Activated B cell treated with CpG ODN at 0.5 μM for 24 hours (primary cell): ENCODE measurements around the gene KIAA0319L. TPM values are rescaled to one million over a fixed set of nuclear protein-coding genes. Genes with fewer than 3 reads are reported as not detected.

ENCODE experiments used
- ATAC-seq: fragments of 200-7000 bp; cut with Tn5 transposase; one replicate; pipeline ENCODE4 v1.10.0; 2021; ENCODE audit warnings: low read depth, mild to moderate bottlenecking, moderate library complexity
- CTCF ChIA-PET: fragments of 350-600 bp; sonication (Branson Sonifier 250); formaldehyde crosslinking; loops from one replicate; lab custom pipeline; 2021; ENCODE audit warnings: antibody characterized with exemption; lab: Charles Lee
- POLR2A ChIA-PET: fragments of 350-600 bp; sonication (Branson Sonifier 250); formaldehyde crosslinking; loops from one replicate; lab custom pipeline; 2021; ENCODE audit warnings: antibody characterized with exemption; lab: Charles Lee
- DNase-seq: peaks from one replicate; pipeline ENCODE4 v3.0.0; 2022
- H3K27ac Mint-ChIP-seq: one replicate; pipeline ENCODE4 v1.8.0; 2020; ENCODE audit warnings: mixed read lengths
- H3K27me3 Mint-ChIP-seq: one replicate; pipeline ENCODE4 v1.8.0; 2021; ENCODE audit warnings: mixed read lengths
- H3K36me3 Mint-ChIP-seq: one replicate; pipeline ENCODE4 v1.8.0; 2021; ENCODE audit warnings: low read depth, mixed read lengths
- H3K4me1 Mint-ChIP-seq: one replicate; pipeline ENCODE4 v1.8.0; 2021; ENCODE audit warnings: mixed read lengths
- H3K4me3 Mint-ChIP-seq: one replicate; pipeline ENCODE4 v1.8.0; 2020; ENCODE audit warnings: mild to moderate bottlenecking, mixed read lengths
- H3K9me3 Mint-ChIP-seq: one replicate; pipeline ENCODE4 v1.8.0; 2020; ENCODE audit warnings: mixed read lengths
- intact Hi-C: fragments of 100-400 bp; cut with micrococcal nuclease; formaldehyde crosslinking; loops from one replicate; pipeline ENCODE4 v1.15.1; 2024
- total RNA-seq: library from RNA; stranded (reverse); gene quantifications from 2 replicates; pipeline ENCODE4 v1.2.3, GENCODE V29; 2022
- TF ChIP-seq, protein P1 (sequence below): fragments of 200-600 bp; IDR thresholded peaks from one replicate; pipeline ENCODE4 v1.8.0; 2022; ENCODE audit warnings: antibody characterized with exemption, mild to moderate bottlenecking

The KIAA0319L gene
- total RNA-seq, 1 donor from 2014 or later = 59.1 TPM

DNA sequence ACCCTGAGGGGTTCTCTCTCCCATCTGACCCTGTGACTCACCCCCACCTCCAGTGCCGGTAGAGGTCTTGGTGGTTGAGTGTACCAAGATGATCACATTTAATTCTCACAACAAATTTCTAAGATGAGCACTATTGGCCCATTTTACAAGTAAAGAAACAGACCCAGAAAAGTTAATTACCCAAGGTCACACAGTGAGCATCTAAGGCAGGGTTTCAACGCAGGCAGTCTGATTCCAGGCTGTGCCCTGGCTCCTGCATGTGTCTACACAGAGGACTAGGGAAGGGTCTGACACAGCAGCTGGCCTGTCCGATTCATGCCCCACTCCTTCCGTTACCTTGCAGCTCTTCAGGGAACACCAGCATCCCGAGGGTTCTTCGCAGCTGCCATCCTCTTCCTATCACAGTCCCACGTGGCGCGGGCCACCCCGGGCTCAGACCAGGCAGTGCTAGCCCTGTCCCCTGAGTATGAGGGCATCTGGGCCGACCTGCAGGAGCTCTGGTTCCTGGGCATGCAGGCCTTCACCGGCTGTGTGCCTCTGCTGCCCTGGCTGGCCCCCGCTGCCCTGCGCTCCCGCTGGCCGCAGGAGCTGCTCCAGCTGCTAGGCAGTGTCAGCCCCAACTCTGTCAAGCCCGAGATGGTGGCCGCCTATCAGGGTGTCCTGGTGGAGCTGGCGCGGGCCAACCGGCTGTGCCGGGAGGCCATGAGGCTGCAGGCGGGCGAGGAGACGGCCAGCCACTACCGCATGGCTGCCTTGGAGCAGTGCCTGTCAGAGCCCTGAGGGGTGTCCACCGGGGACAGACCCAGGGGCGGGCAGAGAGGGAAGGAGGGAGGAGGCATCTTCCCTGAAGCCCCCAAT, 7.9 kb upstream of the KIAA0319L start:
- Mint-ChIP-seq H3K36me3 (peaks cover 20% of the 10 kb centered on the region), H3K27ac (no peak overlapping the region), H3K4me3 (no peak overlapping the region), H3K9me3 (no peaks in the 10 kb centered on the region), H3K27me3 (no peaks in the 10 kb centered on the region), H3K4me1 (no peaks in the 10 kb centered on the region)
- TF ChIP-seq, protein P1, sequence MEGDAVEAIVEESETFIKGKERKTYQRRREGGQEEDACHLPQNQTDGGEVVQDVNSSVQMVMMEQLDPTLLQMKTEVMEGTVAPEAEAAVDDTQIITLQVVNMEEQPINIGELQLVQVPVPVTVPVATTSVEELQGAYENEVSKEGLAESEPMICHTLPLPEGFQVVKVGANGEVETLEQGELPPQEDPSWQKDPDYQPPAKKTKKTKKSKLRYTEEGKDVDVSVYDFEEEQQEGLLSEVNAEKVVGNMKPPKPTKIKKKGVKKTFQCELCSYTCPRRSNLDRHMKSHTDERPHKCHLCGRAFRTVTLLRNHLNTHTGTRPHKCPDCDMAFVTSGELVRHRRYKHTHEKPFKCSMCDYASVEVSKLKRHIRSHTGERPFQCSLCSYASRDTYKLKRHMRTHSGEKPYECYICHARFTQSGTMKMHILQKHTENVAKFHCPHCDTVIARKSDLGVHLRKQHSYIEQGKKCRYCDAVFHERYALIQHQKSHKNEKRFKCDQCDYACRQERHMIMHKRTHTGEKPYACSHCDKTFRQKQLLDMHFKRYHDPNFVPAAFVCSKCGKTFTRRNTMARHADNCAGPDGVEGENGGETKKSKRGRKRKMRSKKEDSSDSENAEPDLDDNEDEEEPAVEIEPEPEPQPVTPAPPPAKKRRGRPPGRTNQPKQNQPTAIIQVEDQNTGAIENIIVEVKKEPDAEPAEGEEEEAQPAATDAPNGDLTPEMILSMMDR = no peak
- intact Hi-C loops = loop anchor here (1.0 to 10.0 kb wide), 2 partner anchors 114 to 710 kb away; partner anchors contain the start of gene SMIM12
- CTCF ChIA-PET = interaction anchor here (0.6 to 5.9 kb wide), 14 partner anchors 9 to 218 kb away, joined by 3 to 101 read pairs (median 5); partner anchors contain the start of gene CLSPN
- POLR2A ChIA-PET = interaction anchor here (1.0 kb wide), 1 partner anchor 114 kb away, joined by 3 read pairs; no protein-coding TSS in a partner anchor
- no peak for DNase-seq
- no peak for ATAC-seq

DNA sequence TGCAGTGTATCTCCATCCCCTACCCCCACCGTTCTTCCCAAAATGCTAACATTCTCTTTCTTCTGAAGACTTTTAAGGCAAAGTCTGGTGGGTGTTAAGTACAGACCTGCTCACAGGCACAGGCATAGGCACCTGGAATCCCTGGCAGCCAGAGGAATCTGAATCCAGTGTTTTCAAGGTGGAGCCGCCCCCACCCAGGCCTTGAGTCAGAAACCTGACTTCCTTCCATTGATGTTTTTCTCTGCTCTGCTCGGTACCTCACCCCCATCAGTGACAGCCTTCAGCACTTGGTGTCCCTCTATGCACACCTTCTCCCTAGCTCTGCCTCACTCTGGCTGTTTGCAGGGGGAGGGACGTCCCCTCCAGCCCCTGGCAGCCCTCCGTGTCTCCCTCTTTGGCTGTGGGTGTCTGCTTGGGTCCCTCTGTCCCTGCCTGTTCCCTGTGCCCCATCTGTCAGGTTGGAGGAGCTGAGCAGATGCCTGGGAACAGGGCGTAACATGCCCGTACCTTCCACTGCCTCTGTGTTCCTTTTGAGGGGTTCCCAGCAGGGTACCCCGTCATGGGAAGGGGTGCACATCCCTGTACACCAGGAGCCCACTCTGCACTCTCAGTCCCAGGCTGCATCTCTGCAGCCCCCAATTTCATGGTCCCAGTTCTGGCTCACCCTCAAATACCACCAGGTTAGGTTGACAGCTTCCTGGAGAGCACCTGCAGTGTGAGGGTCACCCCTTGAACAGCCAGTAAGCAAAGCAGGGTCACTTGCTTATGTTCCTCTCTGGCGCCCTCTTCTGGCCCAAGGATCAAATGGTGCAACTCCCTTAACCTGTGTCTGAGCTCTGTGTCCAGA, 7.1 kb upstream of the KIAA0319L start:
- H3K9me3 Mint-ChIP-seq = no peaks in the 10 kb centered on the region
- DNase-seq = peak; percentile 60
- peak; percentile 82 for ATAC-seq
- no peak overlapping the region for H3K4me3 Mint-ChIP-seq
- TF ChIP-seq, protein P1 = peak; percentile 55
- H3K27ac Mint-ChIP-seq = no peak overlapping the region
- ChIA-PET CTCF (interaction anchor here (0.6 to 5.9 kb wide), 14 partner anchors 8 to 219 kb away, joined by 3 to 101 read pairs (median 5); partner anchors contain the start of gene CLSPN), POLR2A (interaction anchor here (1.0 kb wide), 1 partner anchor 113 kb away, joined by 3 read pairs; no protein-coding TSS in a partner anchor)
- intact Hi-C loops = loop anchor here (1.0 to 10.0 kb wide), 2 partner anchors 113 to 709 kb away; partner anchors contain the start of gene SMIM12
- peaks cover 4% of the 10 kb centered on the region for H3K4me1 Mint-ChIP-seq
- H3K27me3 Mint-ChIP-seq = no peaks in the 10 kb centered on the region
- H3K36me3 Mint-ChIP-seq = peaks cover 20% of the 10 kb centered on the region

DNA sequence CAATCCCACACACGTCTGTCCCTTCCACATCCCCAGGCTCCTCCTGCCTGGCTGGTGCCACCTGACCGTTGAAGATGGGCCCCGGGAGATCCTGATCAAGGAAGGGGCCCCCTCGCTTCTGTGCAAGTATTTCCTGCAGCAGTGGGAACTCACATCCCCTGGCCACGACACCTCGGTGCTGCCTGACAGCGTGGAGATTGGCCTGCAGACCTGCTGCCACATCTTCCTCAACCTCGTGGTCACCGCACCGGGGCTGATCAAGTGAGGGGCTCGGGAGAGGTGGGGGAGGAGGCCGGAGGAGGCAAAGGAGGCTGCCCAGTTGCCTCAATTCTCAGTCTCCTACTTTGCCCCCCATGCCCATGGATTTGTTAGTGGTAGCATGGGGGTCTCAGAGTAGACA, 6.0 kb upstream of the KIAA0319L start:
- H3K4me1 Mint-ChIP-seq = peaks cover 9% of the 10 kb centered on the region
- TF ChIP-seq, protein P1 = no peak
- no peaks in the 10 kb centered on the region for H3K27me3 Mint-ChIP-seq
- no peak overlapping the region for H3K27ac Mint-ChIP-seq
- DNase-seq (no peak), ATAC-seq (no peak)
- H3K9me3 Mint-ChIP-seq = no peaks in the 10 kb centered on the region
- intact Hi-C loops = loop anchor here (10.0 kb wide), 1 partner anchor 708 kb away; the partner anchor contains the start of gene SMIM12
- ChIA-PET CTCF (interaction anchor here (1.9 kb wide), 1 partner anchor 152 kb away, joined by 12 read pairs; no protein-coding TSS in a partner anchor), POLR2A (no interaction called here)
- no peak overlapping the region for H3K4me3 Mint-ChIP-seq
- peaks cover 20% of the 10 kb centered on the region for H3K36me3 Mint-ChIP-seq

DNA sequence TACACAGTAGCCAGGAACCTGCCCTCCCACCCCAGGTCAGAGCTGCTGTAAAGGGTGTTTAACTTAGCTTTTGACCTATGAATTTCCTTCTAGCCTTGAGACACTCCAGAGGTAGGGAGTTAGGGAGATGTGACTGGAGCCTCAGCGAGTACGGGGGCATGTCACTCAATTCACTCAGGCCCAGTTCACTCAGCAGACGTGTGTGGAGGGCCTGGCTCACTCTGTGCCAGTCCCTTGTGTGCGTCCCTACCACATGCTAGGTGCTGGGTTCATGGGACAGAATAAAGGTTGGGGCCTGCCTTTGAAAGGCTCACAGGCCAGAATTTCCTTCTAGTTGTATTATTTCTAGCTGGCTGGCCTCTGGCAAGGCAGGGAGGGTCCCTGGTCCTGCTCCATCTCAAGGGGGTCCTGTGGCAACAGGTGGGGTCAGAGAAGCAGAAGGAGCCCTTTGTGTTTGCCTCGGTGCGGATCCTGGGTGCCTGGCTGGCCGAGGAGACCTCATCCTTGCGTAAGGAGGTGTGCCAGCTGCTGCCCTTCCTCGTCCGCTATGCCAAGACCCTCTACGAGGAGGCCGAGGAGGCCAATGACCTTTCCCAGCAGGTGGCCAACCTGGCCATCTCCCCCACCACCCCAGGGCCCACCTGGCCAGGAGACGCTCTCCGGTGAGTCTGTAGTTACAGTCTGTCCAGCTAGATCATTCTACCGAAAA, 4.9 kb upstream of the KIAA0319L start:
- no peaks in the 10 kb centered on the region for H3K9me3 Mint-ChIP-seq
- POLR2A ChIA-PET = no interaction called here
- H3K4me1 Mint-ChIP-seq = peaks cover 11% of the 10 kb centered on the region
- DNase-seq = no peak
- CTCF ChIA-PET = interaction anchor here (1.1 to 4.4 kb wide), 3 partner anchors 107 to 153 kb away, joined by 3 to 20 read pairs (median 12); no protein-coding TSS in a partner anchor
- H3K36me3 Mint-ChIP-seq = peaks cover 22% of the 10 kb centered on the region
- H3K27me3 Mint-ChIP-seq = no peaks in the 10 kb centered on the region
- peak overlapping the region; percentile 26 for H3K27ac Mint-ChIP-seq
- intact Hi-C loops = loop anchor here (10.0 kb wide), 1 partner anchor 707 kb away; the partner anchor contains the start of gene SMIM12
- TF ChIP-seq, protein P1 = no peak
- no peak overlapping the region for H3K4me3 Mint-ChIP-seq
- ATAC-seq = no peak
